B cell (primary cell): Measurements from ENCODE around the gene SDK1. TPM values are rescaled to one million over a fixed set of nuclear protein-coding genes. Genes with fewer than 3 reads are reported as not detected.

Experiments
- ATAC-seq: fragments of 200-7000 bp; cut with Tn5 transposase; one replicate; pipeline ENCODE4 v1.10.0; 2021; ENCODE audit warnings: low read depth, mild to moderate bottlenecking, moderate number of reproducible peaks, moderate library complexity
- CTCF ChIA-PET: fragments of 350-600 bp; sonication (Branson Sonifier 250); formaldehyde crosslinking; loops from one replicate; lab custom pipeline; 2021; ENCODE audit warnings: antibody characterized with exemption, inconsistent platforms; lab: Charles Lee
- POLR2A ChIA-PET: fragments of 350-600 bp; sonication (Branson Sonifier 250); formaldehyde crosslinking; loops from one replicate; lab custom pipeline; 2021; ENCODE audit warnings: antibody characterized with exemption; lab: Charles Lee
- DNase-seq: peaks from one replicate; pipeline ENCODE4 v3.0.0; 2013
- H2AFZ ChIP-seq: 2 replicates; pipeline ENCODE4 v1.6.1; 2012; ENCODE audit warnings: mild to moderate bottlenecking, low read depth, low read length; ENCODE audit not compliant: insufficient read depth, poor library complexity, severe bottlenecking
- H3K27ac ChIP-seq, 2 donors: 1 replicate in 1 of 2; 2 replicates in 1 of 2; pipeline ENCODE4 v1.5.1; 2012 to 2013; ENCODE audit warnings: low read length in 2 of 2, mild to moderate bottlenecking in 2 of 2, moderate library complexity in 1 of 2
- H3K27me3 ChIP-seq, 4 experiments: fragments of 200-600 bp in 1 of 4; sonication (generic) in 1 of 4; replicated peaks in 1 of 4; 1 replicate in 2 of 4; 2 replicates in 2 of 4; pipeline versions ENCODE4 v1.6.1 to v1.7.0; 2013 to 2016; ENCODE audit warnings: low read length in 3 of 4, mild to moderate bottlenecking in 2 of 4, mixed read lengths in 1 of 4, moderate library complexity in 1 of 4; ENCODE audit not compliant: insufficient read depth in 4 of 4, control insufficient read depth in 3 of 4; ENCODE audit errors: control extremely low read depth in 1 of 4
- H3K36me3 ChIP-seq, 2 experiments: replicated peaks in 1 of 2; 1 replicate in 1 of 2; 2 replicates in 1 of 2; pipeline versions ENCODE4 v1.6.1 to v1.7.1; 2013; ENCODE audit warnings: low read length in 1 of 2; ENCODE audit not compliant: insufficient read depth in 2 of 2, control insufficient read depth in 1 of 2; ENCODE audit errors: control extremely low read depth in 1 of 2, extremely low read depth in 1 of 2
- H3K4me1 ChIP-seq, 2 donors: fragments of 200-600 bp in 1 of 2; sonication (generic) in 1 of 2; 1 replicate in 1 of 2; 2 replicates in 1 of 2; pipeline versions ENCODE4 v1.5.1 to v1.6.1; 2013 to 2017; ENCODE audit warnings: low read length in 2 of 2; ENCODE audit not compliant: control insufficient read depth in 2 of 2, insufficient read depth in 2 of 2
- H3K4me2 ChIP-seq: replicated peaks from 2 replicates; pipeline ENCODE3; 2012; ENCODE audit warnings: mild to moderate bottlenecking, low read depth, low read length; ENCODE audit not compliant: poor library complexity, severe bottlenecking
- H3K4me3 ChIP-seq, 5 experiments: fragments of 200-600 bp in 1 of 5; sonication (generic) in 1 of 5; 1 replicate in 3 of 5; 2 replicates in 2 of 5; pipeline versions ENCODE4 v1.5.1 to v1.7.0; 2011 to 2016; ENCODE audit warnings: low read length in 4 of 5, mild to moderate bottlenecking in 4 of 5, low read depth in 2 of 5, control low read depth in 1 of 5, moderate library complexity in 1 of 5; ENCODE audit not compliant: insufficient read depth in 1 of 5; ENCODE audit errors: control extremely low read depth in 1 of 5, extremely low read depth in 1 of 5
- H3K79me2 ChIP-seq: fragments of 200-600 bp; sonication (generic); one replicate; pipeline ENCODE4 v1.6.0; 2016; ENCODE audit warnings: low read length; ENCODE audit not compliant: control insufficient read depth, insufficient read depth
- H3K9ac ChIP-seq: fragments of 200-600 bp; sonication (generic); 2 replicates; pipeline ENCODE4 v1.6.1; 2017; ENCODE audit warnings: mild to moderate bottlenecking, low read length, moderate library complexity
- H3K9me3 ChIP-seq, 3 donors: one replicate each; pipeline versions ENCODE4 v1.6.1 to v1.7.1; 2013; ENCODE audit warnings: low read length in 2 of 3; ENCODE audit not compliant: control insufficient read depth in 2 of 3, insufficient read depth in 1 of 3; ENCODE audit errors: control extremely low read depth in 1 of 3
- H4K20me1 ChIP-seq: 2 replicates; pipeline ENCODE4 v1.6.0; 2012; ENCODE audit warnings: mild to moderate bottlenecking, low read length; ENCODE audit not compliant: insufficient read depth, control insufficient read depth, poor library complexity, severe bottlenecking
- H3K27ac Mint-ChIP-seq: one replicate; pipeline ENCODE4 v1.8.0; 2021; ENCODE audit warnings: mixed read lengths
- H3K27me3 Mint-ChIP-seq: one replicate; pipeline ENCODE4 v1.8.0; 2021; ENCODE audit warnings: mixed read lengths
- H3K4me1 Mint-ChIP-seq: one replicate; pipeline ENCODE4 v1.8.0; 2021; ENCODE audit warnings: mixed read lengths
- H3K4me3 Mint-ChIP-seq: one replicate; pipeline ENCODE4 v1.8.0; 2021; ENCODE audit warnings: mixed read lengths
- H3K9me3 Mint-ChIP-seq: one replicate; pipeline ENCODE4 v1.8.0; 2022; ENCODE audit warnings: mixed read lengths; ENCODE audit not compliant: insufficient read depth
- CTCF ChIP-seq: fragments of 200-600 bp; IDR thresholded peaks from one replicate; pipeline ENCODE4 v1.8.0; 2022; ENCODE audit warnings: antibody characterized with exemption, mild to moderate bottlenecking
- EZH2 ChIP-seq: IDR thresholded peaks from 2 replicates; pipeline ENCODE4 v1.6.1; 2012; ENCODE audit warnings: borderline replicate concordance, low read depth, mild to moderate bottlenecking, moderate library complexity, low read length; ENCODE audit not compliant: insufficient read depth, poor library complexity, severe bottlenecking
- WGBS: methylation state at CpG from one replicate; pipeline ENCODE4 v1.1.5; 2013; ENCODE audit warnings: missing lambda C conversion rate; ENCODE audit not compliant: insufficient coverage; 5-methylcytosine and 5-hydroxymethylcytosine counted together
- intact Hi-C: fragments of 100-400 bp; cut with micrococcal nuclease; formaldehyde crosslinking; loops from one replicate; pipeline ENCODE4 v1.10.0; 2022
- polyA plus RNA-seq: library from polyadenylated mRNA; depleted of rRNA; stranded (reverse); fragments of >200 nt; gene quantifications from 2 replicates; pipeline ENCODE4 v1.2.3, GENCODE V29; 2012
- total RNA-seq, 2 donors: library from RNA; stranded (reverse); fragments of 120-200 nt in 1 of 2; gene quantifications; 1 replicate in 1 of 2; 2 replicates in 1 of 2; pipeline versions ENCODE4 v1.2.3 to v1.2.4, GENCODE V29; 2013 to 2022

SDK1 gene
- total and polyA plus RNA-seq, 2 donors (not counting 1 experiment from before 2014, with no cell fraction given) = 0.73 to 2.0 TPM

- intact Hi-C loops = no loop called here
- CTCF ChIA-PET = no interaction called here
- H3K4me3 ChIP-seq = no peak overlapping the region
- H2AFZ ChIP-seq = no peak overlapping the region
- no peak overlapping the region for H3K27ac ChIP-seq
- H3K9ac ChIP-seq = no peak overlapping the region
- TF ChIP-seq EZH2 = no peak
- no peak for TF ChIP-seq CTCF
- Mint-ChIP-seq H3K27me3 (peaks cover 49% of the 10 kb centered on the region), H3K27ac (no peak overlapping the region), H3K9me3 (no peaks in the 10 kb centered on the region), H3K4me1 (peaks cover 6% of the 10 kb centered on the region), H3K4me3 (no peak overlapping the region)
- H3K4me2 ChIP-seq = no peak overlapping the region
- H4K20me1 ChIP-seq = no peaks in the 10 kb centered on the region
- 94% methylated on average over 7 of the region's 9 CpGs for WGBS
- peaks cover 0 to 2% (median 0%) of the 10 kb centered on the region in 4 experiments for H3K27me3 ChIP-seq
- POLR2A ChIA-PET = no interaction called here
- no peak for ATAC-seq
- no peaks in the 10 kb centered on the region for H3K36me3 ChIP-seq
- H3K79me2 ChIP-seq = no peaks in the 10 kb centered on the region
- peaks cover 0 to 4% of the 10 kb centered on the region in 2 donors for H3K4me1 ChIP-seq
- no peaks in the 10 kb centered on the region for H3K9me3 ChIP-seq
- DNase-seq = no peak
Observed at GRCh38 chr7:3370068-3370830, 69.2 kb downstream of the SDK1 start.

DNA sequence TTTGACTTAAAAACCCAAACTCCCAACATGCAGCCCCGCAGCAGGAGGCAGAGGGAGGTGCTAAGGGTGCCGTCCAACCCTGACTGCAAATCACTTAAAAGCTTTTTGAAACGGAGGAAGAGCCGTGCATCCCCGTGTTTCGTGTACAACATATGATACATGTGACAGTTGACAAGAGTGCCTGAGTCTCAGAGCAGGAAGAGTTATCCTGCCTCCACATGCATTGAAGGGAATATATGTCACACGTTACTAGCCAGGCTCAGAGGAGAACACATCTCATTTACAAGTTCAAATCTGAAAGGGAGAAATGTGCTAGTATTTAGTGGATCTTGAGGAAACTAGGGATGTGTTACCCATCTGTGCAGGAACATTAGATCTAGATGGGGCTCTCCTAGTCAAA lies 69.9 kb downstream of the SDK1 start:
- TF ChIP-seq CTCF (no peak), EZH2 (no peak)

More for the DNA sequence above, 69.9 kb downstream of the SDK1 start:
- Histone ChIP-seq H3K4me1 (peaks cover 0 to 4% of the 10 kb centered on the region in 2 donors), H4K20me1 (no peaks in the 10 kb centered on the region), H3K79me2 (no peaks in the 10 kb centered on the region), H3K9me3 (no peaks in the 10 kb centered on the region), H3K4me2 (no peak overlapping the region), H2AFZ (no peak overlapping the region), H3K27ac (no peak overlapping the region), H3K9ac (no peak overlapping the region), H3K36me3 (no peaks in the 10 kb centered on the region), H3K4me3 (no peak overlapping the region), H3K27me3 (peaks cover 0 to 2% (median 0%) of the 10 kb centered on the region in 4 experiments)
- Mint-ChIP-seq H3K4me3 (no peak overlapping the region), H3K9me3 (no peaks in the 10 kb centered on the region), H3K27me3 (peaks cover 51% of the 10 kb centered on the region), H3K27ac (no peak overlapping the region), H3K4me1 (peaks cover 6% of the 10 kb centered on the region)
- ChIA-PET POLR2A (no interaction called here), CTCF (no interaction called here)
- intact Hi-C loops = no loop called here
- ATAC-seq = no peak
- 98% methylated on average over 6 of the region's 7 CpGs for WGBS
- no peak for DNase-seq
